GM13976 (cell line): ENCODE results near the gene NWD2.
"Not testable (repeated sequence)": the region's sequence is repeated elsewhere in the genome, so short reads cannot be mapped to it uniquely, and the experiment has no call there.

Experiments used
- DNase-seq: peaks from one replicate; pipeline ENCODE4 v3.0.0; 2012; ENCODE audit warnings: low spot score
- CTCF ChIP-seq: IDR thresholded peaks from 2 replicates; pipeline ENCODE4 v1.5.1; 2012; ENCODE audit warnings: borderline replicate concordance, mild to moderate bottlenecking; ENCODE audit not compliant: insufficient read depth; ENCODE audit errors: extremely low read depth, missing control alignments, control extremely low read depth
- in situ Hi-C: fragments of 300-500 bp; cut with MboI; formaldehyde crosslinking; loops from one replicate; pipeline ENCODE4 v1.12.0; 2022; ENCODE audit warnings: low sequenced_read_pairs, mixed read lengths, inconsistent platforms; ENCODE audit not compliant: unreplicated experiment

NWD2 gene

DNA sequence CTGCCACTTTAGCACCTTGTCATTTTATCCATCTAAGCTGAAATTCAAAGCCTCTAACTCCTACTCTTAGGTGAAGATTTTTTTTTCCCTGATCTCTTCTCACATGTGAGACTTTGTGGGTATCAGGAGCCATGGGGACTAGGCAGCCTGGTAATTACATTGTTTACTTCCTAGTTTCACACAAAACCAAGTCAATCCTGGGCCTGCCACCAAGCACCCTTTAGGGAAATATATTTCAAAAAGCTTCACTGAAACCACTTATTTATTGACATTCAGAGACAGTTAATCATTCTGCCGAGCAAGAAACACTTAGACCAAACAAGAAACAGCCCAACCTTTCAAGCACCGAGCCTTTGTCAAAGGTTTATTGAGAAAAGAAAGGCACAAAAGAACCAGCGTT is 241.6 kb downstream of the NWD2 start:
- TF ChIP-seq CTCF = no peak
- no peak for DNase-seq
- in situ Hi-C loops = no loop called here

DNA sequence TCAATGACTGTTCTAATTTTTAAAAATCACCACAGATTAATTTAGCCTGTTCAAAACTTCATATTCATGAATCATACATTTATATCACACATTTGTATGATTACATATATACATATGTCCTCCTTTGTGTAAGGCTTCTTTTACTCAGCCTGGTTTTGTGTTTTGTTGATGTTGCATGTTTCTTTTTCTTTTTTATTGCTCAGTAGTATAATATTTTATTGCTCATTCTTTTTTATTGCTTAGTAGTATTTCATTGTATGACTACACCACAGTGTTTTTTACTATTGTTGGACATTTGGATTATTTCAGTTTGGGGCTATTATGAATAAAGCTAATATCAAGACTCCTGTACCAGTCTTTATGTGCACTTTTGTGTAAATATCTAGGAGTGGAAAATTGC is 243.1 kb downstream of the NWD2 start:
- DNase-seq = no peak
- in situ Hi-C loops = no loop called here
- no peak for TF ChIP-seq CTCF

- no peak for TF ChIP-seq CTCF
- in situ Hi-C loops = no loop called here
- no peak for DNase-seq
Measured at GRCh38 chr4:37489697-37490096, 245.2 kb downstream of the NWD2 start.

GRCh38 chr4:37490391-37491347 is 246.1 kb downstream of the NWD2 start:
- TF ChIP-seq CTCF = no peak
- no peak for DNase-seq
- in situ Hi-C loops = no loop called here

DNA sequence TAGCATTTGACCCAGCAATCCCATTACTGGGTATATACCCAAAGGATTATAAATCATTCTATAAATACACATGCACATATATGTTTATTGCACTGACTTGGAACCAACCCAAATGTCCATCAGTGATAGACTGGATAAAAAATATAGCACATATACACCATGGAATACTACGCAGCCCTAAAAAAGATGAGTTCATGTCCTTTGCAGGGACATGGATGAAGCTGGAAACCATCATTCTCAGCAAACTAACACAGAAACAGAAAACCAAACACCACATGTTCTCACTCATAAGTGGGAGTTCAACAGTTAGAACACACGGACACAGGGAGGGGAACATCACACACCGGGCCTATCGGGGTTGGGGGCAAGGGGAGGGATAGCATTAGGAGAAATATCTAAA is 250.8 kb downstream of the NWD2 start:
- in situ Hi-C loops, DNase-seq: not testable (repeated sequence)
